Mesendoderm (in vitro differentiated cells): Measurements from ENCODE around the gene SLITRK5.

ENCODE experiments used
- DNase-seq: peaks from one replicate; pipeline ENCODE4 v3.0.0; 2013
- H2AK5ac ChIP-seq: 2 replicates; pipeline ENCODE4 v1.6.1; 2013; ENCODE audit warnings: low read length, inconsistent platforms
- H2BK120ac ChIP-seq: 2 replicates; pipeline ENCODE4 v1.6.1; 2013; ENCODE audit warnings: low read depth, mild to moderate bottlenecking, low read length, moderate library complexity, mixed read lengths
- H2BK15ac ChIP-seq: replicated peaks from 2 replicates; pipeline ENCODE4 v1.6.1; 2013; ENCODE audit warnings: low read depth, mild to moderate bottlenecking, moderate library complexity
- H2BK5ac ChIP-seq: 2 replicates; pipeline ENCODE4 v1.6.1; 2013; ENCODE audit warnings: low read length, inconsistent platforms
- H3K18ac ChIP-seq: 2 replicates; pipeline ENCODE4 v1.6.1; 2013; ENCODE audit warnings: mild to moderate bottlenecking, low read length, mixed read lengths
- H3K23ac ChIP-seq: one replicate; pipeline ENCODE4 v1.6.1; 2013; ENCODE audit warnings: low read length
- H3K27ac ChIP-seq: 2 replicates; pipeline ENCODE4 v1.5.1; 2013; ENCODE audit warnings: low read depth, mild to moderate bottlenecking, inconsistent platforms, low read length, moderate library complexity
- H3K27me3 ChIP-seq: 2 replicates; pipeline ENCODE4 v1.6.1; 2013; ENCODE audit warnings: low read length, control low read depth, mild to moderate bottlenecking, inconsistent platforms; ENCODE audit not compliant: insufficient read depth, poor library complexity
- H3K36me3 ChIP-seq: 2 replicates; pipeline ENCODE4 v1.6.1; 2013; ENCODE audit warnings: low read length, inconsistent platforms; ENCODE audit not compliant: control insufficient read depth, insufficient read depth
- H3K4ac ChIP-seq: one replicate; pipeline ENCODE4 v1.6.1; 2013; ENCODE audit warnings: low read depth, mild to moderate bottlenecking, low read length, moderate library complexity
- H3K4me1 ChIP-seq: 2 replicates; pipeline ENCODE4 v1.6.1; 2013; ENCODE audit warnings: low read depth, low read length, inconsistent platforms; ENCODE audit not compliant: control insufficient read depth
- H3K4me2 ChIP-seq: 2 replicates; pipeline ENCODE4 v1.6.1; 2013; ENCODE audit warnings: low read length
- H3K4me3 ChIP-seq: 2 replicates; pipeline ENCODE4 v1.5.1; 2013; ENCODE audit warnings: mild to moderate bottlenecking, low read length
- H3K56ac ChIP-seq: one replicate; pipeline ENCODE4 v1.6.1; 2013; ENCODE audit warnings: low read length
- H3K79me1 ChIP-seq: 2 replicates; pipeline ENCODE4 v1.6.1; 2013; ENCODE audit warnings: low read length, inconsistent platforms
- H3K79me2 ChIP-seq: 2 replicates; pipeline ENCODE4 v1.6.1; 2013; ENCODE audit warnings: mild to moderate bottlenecking, low read length; ENCODE audit not compliant: control insufficient read depth, insufficient read depth
- H3K9ac ChIP-seq: 2 replicates; pipeline ENCODE4 v1.6.1; 2013; ENCODE audit warnings: low read length, inconsistent platforms
- H4K5ac ChIP-seq: one replicate; pipeline ENCODE4 v1.6.1; 2013; ENCODE audit warnings: low read length
- H4K8ac ChIP-seq: one replicate; pipeline ENCODE4 v1.6.1; 2013; ENCODE audit warnings: low read depth, mild to moderate bottlenecking, control low read depth, low read length, moderate library complexity
- WGBS: extraction: QIAGEN DNeasy Blood & Tissue Kit; methylation state at CpG from one replicate; pipeline ENCODE4 v1.1.7; 2013; ENCODE audit warnings: low lambda C conversion rate, missing lambda C conversion rate; ENCODE audit not compliant: insufficient coverage; ENCODE audit errors: extremely low coverage; 5-methylcytosine and 5-hydroxymethylcytosine counted together

SLITRK5 gene

GRCh38 chr13:87676254-87677042, 5.3 kb downstream of the SLITRK5 start:
- Histone ChIP-seq H3K27ac (no peak overlapping the region), H3K27me3 (peaks cover 44% of the 10 kb centered on the region)
- peak; percentile 57 for DNase-seq

GRCh38 chr13:87677043-87677495, 5.9 kb downstream of the SLITRK5 start:
- Histone ChIP-seq H3K4me3 (no peak overlapping the region), H3K27me3 (peaks cover 44% of the 10 kb centered on the region), H2BK120ac (no peak overlapping the region), H2BK15ac (no peak overlapping the region), H3K56ac (no peak overlapping the region), H2AK5ac (no peak overlapping the region), H4K8ac (no peak overlapping the region), H3K4ac (no peak overlapping the region), H3K4me1 (peaks cover 6% of the 10 kb centered on the region), H3K18ac (no peak overlapping the region), H3K27ac (no peak overlapping the region), H3K23ac (no peak overlapping the region), H4K5ac (no peak overlapping the region), H2BK5ac (no peak overlapping the region), H3K79me1 (no peaks in the 10 kb centered on the region), H3K4me2 (peak overlapping the region; percentile 75), H3K36me3 (no peaks in the 10 kb centered on the region), H3K9ac (no peak overlapping the region), H3K79me2 (no peaks in the 10 kb centered on the region)
- no peak for DNase-seq
- no CpG with 5 or more reads among the region's 29 CpGs for WGBS

More at GRCh38 chr13:87676254-87677042, 5.3 kb downstream of the SLITRK5 start:
- Histone ChIP-seq H4K8ac (no peak overlapping the region), H3K4me3 (no peak overlapping the region), H2AK5ac (no peak overlapping the region), H3K9ac (no peak overlapping the region), H2BK15ac (no peak overlapping the region), H4K5ac (no peak overlapping the region), H3K4ac (no peak overlapping the region), H2BK5ac (no peak overlapping the region), H3K4me2 (peak overlapping the region; percentile 25), H3K23ac (no peak overlapping the region), H3K79me1 (no peaks in the 10 kb centered on the region), H2BK120ac (no peak overlapping the region), H3K4me1 (peaks cover 6% of the 10 kb centered on the region), H3K18ac (no peak overlapping the region), H3K56ac (no peak overlapping the region), H3K79me2 (no peaks in the 10 kb centered on the region), H3K36me3 (no peaks in the 10 kb centered on the region)
- no CpG with 5 or more reads among the region's 33 CpGs for WGBS

GRCh38 chr13:87677496-87678371, 6.6 kb downstream of the SLITRK5 start:
- Histone ChIP-seq H3K79me2 (no peaks in the 10 kb centered on the region), H3K36me3 (no peaks in the 10 kb centered on the region), H3K18ac (no peak overlapping the region), H3K4me1 (peaks cover 6% of the 10 kb centered on the region), H3K23ac (no peak overlapping the region), H2BK5ac (no peak overlapping the region), H3K9ac (peak overlapping the region; percentile 40), H3K4me3 (peak overlapping the region; percentile 25), H3K4me2 (peak overlapping the region; percentile 75), H2BK120ac (no peak overlapping the region), H4K5ac (no peak overlapping the region), H3K79me1 (no peaks in the 10 kb centered on the region), H3K27ac (no peak overlapping the region), H3K56ac (peak overlapping the region; percentile 20), H4K8ac (no peak overlapping the region), H2AK5ac (no peak overlapping the region), H3K4ac (no peak overlapping the region), H2BK15ac (no peak overlapping the region), H3K27me3 (peaks cover 44% of the 10 kb centered on the region)
- WGBS: no CpG with 5 or more reads among the region's 60 CpGs
- DNase-seq: peak; percentile 67

- H4K8ac ChIP-seq: no peak overlapping the region
- no peak for DNase-seq
- no peak overlapping the region for H3K18ac ChIP-seq
- no peaks in the 10 kb centered on the region for H3K36me3 ChIP-seq
- H3K23ac ChIP-seq: no peak overlapping the region
- no peak overlapping the region for H3K4ac ChIP-seq
- H2BK5ac ChIP-seq: no peak overlapping the region
- H2AK5ac ChIP-seq: no peak overlapping the region
- peak overlapping the region; percentile 20 for H3K56ac ChIP-seq
- peaks cover 6% of the 10 kb centered on the region for H3K4me1 ChIP-seq
- H2BK120ac ChIP-seq: no peak overlapping the region
- H3K9ac ChIP-seq: peak overlapping the region; percentile 35
- H2BK15ac ChIP-seq: no peak overlapping the region
- no CpG with 5 or more reads among the region's 8 CpGs for WGBS
- peaks cover 44% of the 10 kb centered on the region for H3K27me3 ChIP-seq
- no peak overlapping the region for H4K5ac ChIP-seq
- H3K79me2 ChIP-seq: no peaks in the 10 kb centered on the region
- no peak overlapping the region for H3K27ac ChIP-seq
- H3K4me3 ChIP-seq: peak overlapping the region; percentile 25
- H3K79me1 ChIP-seq: no peaks in the 10 kb centered on the region
- peak overlapping the region; percentile 52 for H3K4me2 ChIP-seq
These were observed 7.2 kb downstream of the SLITRK5 start for GRCh38 chr13:87678372-87678752.

- no peak overlapping the region for H3K9ac ChIP-seq
- no peaks in the 10 kb centered on the region for H3K36me3 ChIP-seq
- no peak overlapping the region for H2BK120ac ChIP-seq
- no peak overlapping the region for H2BK15ac ChIP-seq
- H4K5ac ChIP-seq: no peak overlapping the region
- no peak overlapping the region for H4K8ac ChIP-seq
- no peak overlapping the region for H3K4me3 ChIP-seq
- no peak overlapping the region for H3K56ac ChIP-seq
- no peak overlapping the region for H2BK5ac ChIP-seq
- peak; percentile 20 for DNase-seq
- WGBS: no CpG with 5 or more reads among the region's 1 CpG
- H2AK5ac ChIP-seq: no peak overlapping the region
- no peak overlapping the region for H3K23ac ChIP-seq
- H3K27ac ChIP-seq: no peak overlapping the region
- no peaks in the 10 kb centered on the region for H3K79me1 ChIP-seq
- no peak overlapping the region for H3K4me2 ChIP-seq
- peaks cover 28% of the 10 kb centered on the region for H3K27me3 ChIP-seq
- no peaks in the 10 kb centered on the region for H3K79me2 ChIP-seq
- H3K18ac ChIP-seq: no peak overlapping the region
- H3K4me1 ChIP-seq: peaks cover 3% of the 10 kb centered on the region
- no peak overlapping the region for H3K4ac ChIP-seq
These were observed 9.1 kb downstream of the SLITRK5 start for GRCh38 chr13:87680298-87680697.
